Lung microvascular endothelial cell (primary cell): Measurements from ENCODE around the gene BRD7. TPM values are rescaled to one million over a fixed set of nuclear protein-coding genes. Genes with fewer than 3 reads are reported as not detected.

Experiments
- DNase-seq, 2 donors: peaks; one replicate each; pipeline versions ENCODE4 v3.0.0 to v3.0.0-alpha.2; 2010; ENCODE audit warnings: low read depth in 2 of 2
- total RNA-seq: library from RNA; depleted of rRNA; stranded (reverse); fragments of >200 nt; gene quantifications from 2 replicates; pipeline ENCODE4 v1.2.1, GENCODE V29; 2014

Gene BRD7
- total RNA-seq = 31.8 and 42.3 TPM in 2 replicates

DNA sequence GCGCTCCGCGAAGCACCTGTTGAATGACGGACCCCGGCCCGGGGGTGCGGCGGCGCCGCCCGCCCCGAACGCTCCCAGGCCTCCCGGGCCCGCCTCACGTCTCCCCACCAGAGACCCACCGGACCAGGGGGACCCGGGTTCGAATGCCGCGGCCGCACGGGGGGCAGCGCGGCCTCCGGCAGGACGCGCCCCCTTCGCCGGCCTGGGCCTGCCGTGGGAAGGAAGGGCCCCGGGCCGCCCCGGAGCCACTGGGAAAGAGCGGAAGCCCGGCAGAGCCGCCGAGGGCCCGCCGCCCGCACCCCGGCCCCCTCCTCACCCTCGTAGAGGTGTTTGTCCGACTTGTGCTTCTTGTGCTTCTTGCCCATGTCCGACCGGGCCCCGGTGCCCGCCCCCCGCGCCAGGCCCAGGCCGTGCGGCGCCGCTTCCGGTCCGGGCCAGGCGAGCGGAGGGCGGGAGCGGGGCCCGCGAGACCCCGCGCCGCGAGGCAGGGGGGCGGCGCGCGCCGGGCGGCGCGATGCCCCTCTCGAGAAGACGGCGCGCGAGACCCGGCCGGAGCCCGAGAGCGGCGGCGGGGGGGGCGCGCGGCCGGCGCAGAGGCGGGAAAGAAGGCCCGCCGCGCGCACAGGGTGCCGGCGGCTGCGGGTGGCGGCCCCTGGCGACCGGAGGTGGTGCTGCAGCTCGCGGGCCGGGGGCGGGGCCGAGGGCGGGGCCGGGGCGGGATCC lies at the start of gene BRD7:
Gene BRD7 (minus strand): TSS at position 579 of the 723 bp plus-strand sequence. CDS start 214 bp downstream, at position 365.
- peak; percentile 71 to 77 for DNase-seq

DNA sequence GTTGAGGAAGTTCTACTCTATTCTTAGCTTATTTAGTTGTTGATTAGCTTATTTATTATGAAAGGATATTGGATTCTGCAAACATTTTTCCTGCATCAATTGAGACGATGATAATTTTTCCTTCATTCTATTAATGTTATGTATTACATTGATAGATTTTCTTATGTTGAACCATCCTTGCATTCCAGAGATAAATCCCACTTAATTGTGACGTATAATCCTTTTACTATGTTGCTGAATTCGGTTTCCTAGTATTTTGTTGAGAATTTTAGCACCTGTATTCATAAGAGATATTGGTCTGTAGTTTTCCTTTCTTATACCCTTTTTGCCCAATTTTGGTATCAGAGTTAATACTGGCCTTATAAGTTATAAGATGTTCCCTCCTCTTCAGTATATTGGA lies 47.6 kb upstream of the BRD7 start:
- DNase-seq = no peak

DNA sequence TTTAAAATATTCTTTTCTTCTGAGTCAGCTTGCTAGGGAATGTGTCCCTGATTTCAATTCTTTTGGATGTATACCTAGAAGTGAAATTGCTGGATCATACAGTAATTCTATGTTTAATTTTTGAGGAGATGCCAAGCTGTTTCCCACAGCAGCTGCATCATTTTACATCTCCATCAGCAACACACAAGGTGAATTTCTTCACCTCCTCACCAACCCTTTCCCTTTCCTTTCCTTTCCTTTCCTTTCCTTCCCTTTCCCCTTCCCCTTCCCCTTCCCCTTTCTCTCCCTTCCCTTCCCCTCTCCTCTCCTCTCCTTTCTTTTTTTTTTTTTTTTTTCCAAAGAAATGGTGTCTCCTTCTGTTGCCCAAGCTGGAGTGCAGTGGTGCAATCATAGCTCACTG lies 45.4 kb upstream of the BRD7 start:
- DNase-seq = no peak

DNA sequence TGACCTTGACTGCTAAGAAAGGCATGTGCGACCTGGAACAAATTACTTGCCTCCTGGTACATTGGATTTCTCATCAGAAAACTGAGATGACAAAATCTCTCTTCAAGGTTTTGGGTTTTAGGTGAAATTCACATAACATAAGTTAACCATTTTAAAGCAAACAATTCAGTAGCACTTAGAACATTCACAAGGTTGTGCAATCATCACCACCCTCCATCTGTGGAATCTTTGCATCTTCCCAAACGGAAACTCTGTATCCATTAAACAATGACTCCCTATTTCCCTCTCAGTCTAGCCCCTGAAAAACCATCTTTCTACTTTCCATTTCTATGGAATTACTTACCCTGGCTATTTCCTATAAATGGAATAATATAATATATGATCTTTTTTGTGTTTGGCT lies 42.2 kb upstream of the BRD7 start:
- DNase-seq = no peak

DNA sequence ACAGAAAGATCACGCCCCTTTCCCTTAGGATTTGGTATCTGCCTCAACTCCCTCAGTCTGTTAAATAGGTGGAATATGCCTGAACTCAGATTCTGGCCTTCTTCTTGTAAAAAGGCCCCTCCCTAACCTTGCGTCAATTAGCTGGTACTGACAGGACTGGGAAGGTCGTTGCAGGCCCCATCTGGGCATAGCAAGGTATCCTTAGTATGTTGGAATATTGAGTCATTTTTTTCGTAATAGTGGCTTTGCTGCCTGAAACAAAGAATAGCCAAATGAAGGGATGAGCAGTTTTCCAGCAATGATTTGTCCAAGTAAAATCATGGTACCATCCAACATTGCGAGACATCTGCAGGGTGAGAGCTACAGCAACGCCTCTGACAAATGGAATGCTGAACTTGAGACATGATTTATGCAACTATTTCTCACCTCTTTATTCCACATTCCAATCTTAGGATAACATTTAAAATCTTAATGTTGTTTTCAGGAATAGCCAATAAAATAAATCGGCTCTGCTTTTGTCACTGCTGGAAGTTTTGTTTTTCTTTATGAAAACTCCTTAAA lies 39.3 kb upstream of the BRD7 start:
- no peak for DNase-seq

DNA sequence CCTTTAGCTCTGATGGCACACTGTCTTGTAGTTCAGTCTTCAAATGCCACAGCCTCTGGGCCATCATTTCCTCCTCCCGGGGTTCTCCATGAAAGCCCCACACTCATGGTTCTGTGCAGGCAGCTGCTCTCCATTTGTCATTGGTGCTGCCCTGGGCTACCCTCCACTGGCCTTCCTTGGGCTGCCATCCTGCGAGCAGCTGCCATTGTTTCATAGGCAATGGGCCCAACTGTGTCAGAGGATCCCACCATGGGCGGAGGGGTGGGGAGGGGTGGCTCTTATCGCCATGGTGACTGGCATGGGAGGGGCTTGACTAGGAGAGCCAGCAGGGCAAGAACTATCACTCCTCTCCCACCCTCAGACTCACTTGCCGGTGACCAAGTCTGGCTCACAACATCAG lies 38.6 kb upstream of the BRD7 start:
- DNase-seq = no peak

DNA sequence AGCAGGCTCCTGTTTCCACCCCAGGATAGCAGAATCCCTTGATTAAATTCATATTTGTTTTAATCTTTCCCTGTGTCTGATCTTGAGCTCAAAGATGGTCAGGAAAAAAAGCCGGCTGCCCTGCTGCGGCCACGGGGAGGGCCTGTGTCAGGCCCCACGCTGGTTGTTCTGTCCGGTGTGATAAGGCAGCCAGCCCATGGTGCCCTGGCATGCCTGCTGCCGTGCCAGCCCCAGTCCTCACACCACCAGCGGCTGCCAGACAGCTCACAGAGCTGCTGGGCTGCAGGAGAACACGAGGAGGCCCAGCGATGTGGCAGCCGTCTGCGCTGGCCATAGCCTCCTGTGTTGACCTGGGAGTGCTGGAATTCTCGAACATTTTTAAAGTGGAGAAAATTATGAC lies 34.7 kb upstream of the BRD7 start:
- DNase-seq = no peak

DNA sequence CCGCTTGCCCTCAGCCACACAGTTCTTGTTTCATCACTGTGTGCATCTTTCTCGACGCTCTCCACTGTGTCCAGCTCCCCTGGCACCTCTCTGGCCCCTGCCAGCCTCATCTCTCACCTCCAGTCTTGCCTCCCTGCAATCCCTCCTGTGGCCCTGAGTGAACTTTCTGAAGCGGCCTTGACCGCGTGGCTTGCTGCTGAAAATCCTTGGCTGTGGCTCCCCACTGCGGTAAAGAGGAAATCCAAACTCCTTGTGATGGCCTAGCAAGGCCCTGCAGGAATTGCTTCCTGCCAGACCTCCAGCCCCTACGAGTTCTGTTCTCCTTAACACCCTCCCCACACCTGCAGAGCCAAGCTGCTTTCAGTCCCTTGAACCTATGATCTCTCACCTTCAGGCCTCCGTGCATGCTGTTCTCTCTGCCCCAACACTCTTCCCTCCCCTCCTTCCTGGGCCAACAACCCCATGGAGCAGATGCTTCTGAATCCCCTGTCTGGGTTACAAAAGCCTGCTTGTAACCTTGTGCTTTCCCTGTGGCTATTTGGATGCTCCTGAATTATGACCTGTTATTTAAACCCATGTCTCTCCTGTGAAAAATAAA lies 33.6 kb upstream of the BRD7 start:
- no peak for DNase-seq

DNA sequence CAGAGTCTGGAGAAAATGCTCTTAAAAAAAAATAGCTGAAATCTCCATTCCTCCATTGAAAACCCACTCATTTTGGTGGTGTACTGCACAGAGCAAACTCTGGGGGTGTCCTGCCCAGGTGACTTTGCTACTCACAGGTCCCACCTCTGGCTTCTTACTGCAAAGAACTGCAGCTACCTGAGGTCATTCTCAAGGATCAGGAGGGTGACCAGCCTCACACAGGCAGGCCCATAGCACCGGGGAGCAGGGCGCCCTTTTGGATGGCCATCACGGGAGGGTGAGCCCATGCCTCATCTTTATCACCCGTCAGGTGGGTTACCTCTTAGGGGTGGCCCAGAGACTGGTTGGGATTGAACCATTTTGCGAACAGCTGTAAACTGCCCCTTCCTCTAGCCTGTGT lies 32.6 kb upstream of the BRD7 start:
- no peak for DNase-seq

DNA sequence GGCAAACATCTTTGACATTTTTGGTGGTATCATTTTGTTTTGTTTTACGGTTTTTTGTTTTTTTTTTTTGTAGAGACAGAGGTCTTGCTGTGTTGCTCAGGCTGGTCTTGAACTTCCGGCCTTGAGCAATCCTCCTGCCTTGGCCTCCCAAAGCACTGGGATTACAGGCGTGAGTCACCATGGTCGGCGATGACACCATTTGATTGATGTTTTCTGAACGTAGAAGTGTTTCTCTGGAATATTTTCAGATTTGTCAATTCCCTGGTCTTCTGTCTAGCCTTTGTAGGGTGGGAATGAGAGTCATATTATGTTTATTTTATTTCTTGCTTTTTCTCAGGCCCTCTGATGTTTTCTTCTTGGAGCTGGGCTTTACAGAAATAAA lies 32.2 kb upstream of the BRD7 start:
- DNase-seq = no peak

DNA sequence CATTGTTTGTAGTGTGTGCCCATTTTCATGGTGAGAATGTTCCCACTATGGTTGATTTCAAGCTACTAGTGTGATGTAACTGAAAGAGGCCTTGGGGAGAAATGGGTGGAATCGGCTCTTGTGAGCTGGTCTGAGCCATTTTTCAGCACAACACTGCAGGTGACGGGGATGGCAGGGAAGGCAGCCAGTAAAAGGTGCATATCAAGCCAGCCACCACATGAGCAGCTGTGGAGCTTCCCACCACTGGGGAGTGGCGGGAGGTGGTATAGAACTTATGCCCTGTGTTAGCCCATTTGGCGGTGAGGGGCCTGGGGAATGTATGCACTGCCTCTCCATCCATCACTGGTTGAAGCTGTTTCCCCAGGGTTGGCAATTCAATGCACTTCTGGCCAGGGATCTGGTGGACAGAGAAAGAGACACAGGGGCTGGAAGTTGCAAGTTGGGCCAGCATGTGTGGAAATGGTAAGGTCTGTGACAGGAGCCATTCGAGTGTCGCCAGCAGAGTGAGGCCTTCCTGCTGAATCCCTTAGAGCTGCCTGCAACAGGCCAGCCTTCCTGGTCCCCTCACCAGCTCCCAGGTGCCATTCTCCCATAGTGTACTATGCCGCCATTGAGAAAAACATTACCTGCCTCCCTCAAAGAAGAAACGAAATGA lies 31.7 kb upstream of the BRD7 start:
- DNase-seq = no peak

DNA sequence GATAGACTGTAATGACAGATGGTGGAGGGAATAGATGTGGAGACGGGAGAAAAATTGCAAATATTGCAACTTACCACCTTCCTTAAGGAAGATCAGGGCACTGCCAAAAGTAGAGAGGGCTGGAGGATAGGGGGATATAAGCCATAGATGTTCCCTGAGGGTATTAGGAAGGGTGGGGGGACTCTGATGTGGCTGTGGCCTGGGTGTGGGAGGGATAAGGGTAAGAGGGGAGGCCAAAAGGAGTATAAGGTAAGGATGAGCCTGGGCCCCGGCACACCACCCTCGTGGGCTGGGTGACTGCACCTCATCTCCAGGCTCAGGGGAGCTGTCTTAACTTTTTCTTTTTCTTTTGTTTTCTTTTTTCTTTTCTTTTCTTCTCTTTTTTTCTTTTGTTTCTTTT lies 30.6 kb upstream of the BRD7 start:
- no peak for DNase-seq

DNA sequence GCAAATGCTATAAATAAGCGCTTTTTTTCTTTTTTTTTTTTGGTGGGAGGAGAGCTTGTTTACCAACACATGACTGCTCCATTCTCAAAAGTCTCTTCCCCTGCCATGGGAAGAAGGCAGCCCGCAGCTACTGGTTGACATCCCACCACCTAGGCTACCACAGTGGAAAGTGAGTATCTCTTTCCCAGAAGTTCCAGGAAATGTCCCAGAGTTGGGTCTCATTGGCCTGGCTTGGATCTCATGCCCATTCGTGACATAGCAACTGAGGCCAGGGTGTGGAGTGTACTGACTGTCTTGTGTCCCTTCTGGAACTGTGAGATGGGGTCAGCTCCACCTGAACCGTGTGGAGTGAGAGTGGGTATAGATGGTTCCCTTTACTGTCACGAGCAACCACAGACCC lies 29.5 kb upstream of the BRD7 start:
- no peak for DNase-seq

DNA sequence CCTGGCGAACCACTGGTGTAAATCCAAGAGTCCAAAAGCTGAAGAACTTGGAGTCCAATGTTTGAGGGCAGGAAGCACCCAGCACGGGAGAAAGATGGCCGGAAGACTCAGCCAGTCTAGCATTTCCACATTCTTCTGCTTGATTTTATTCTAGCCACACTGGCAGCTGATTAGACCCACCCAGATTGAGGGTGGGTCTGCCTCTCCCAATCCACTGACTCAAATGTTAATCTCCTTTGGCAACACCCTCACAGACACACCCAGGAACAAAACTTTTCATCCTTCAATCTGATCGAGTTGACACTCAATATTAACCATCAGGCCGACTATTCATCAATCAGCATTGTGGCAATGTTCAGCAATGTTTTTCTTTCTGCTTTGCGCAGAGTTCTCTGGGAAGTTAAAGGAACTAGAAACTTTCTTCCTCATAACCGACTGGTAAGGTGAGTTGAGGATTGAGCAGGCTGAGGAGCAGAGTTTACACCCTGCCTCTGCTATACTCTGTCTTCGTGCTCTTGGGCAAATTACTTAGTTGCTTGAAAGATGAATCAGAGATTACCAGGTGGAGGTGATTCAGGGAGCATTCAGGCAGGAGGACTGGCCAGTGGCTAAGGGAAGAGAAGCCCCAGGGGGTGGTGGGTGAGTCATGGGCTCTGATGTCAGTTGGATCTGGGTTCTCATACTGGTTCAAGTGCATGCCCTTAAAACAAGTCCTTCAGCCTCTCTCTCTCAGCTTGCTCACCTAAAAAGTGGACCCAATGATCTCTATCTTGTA lies 28.2 kb upstream of the BRD7 start:
- DNase-seq = no peak

DNA sequence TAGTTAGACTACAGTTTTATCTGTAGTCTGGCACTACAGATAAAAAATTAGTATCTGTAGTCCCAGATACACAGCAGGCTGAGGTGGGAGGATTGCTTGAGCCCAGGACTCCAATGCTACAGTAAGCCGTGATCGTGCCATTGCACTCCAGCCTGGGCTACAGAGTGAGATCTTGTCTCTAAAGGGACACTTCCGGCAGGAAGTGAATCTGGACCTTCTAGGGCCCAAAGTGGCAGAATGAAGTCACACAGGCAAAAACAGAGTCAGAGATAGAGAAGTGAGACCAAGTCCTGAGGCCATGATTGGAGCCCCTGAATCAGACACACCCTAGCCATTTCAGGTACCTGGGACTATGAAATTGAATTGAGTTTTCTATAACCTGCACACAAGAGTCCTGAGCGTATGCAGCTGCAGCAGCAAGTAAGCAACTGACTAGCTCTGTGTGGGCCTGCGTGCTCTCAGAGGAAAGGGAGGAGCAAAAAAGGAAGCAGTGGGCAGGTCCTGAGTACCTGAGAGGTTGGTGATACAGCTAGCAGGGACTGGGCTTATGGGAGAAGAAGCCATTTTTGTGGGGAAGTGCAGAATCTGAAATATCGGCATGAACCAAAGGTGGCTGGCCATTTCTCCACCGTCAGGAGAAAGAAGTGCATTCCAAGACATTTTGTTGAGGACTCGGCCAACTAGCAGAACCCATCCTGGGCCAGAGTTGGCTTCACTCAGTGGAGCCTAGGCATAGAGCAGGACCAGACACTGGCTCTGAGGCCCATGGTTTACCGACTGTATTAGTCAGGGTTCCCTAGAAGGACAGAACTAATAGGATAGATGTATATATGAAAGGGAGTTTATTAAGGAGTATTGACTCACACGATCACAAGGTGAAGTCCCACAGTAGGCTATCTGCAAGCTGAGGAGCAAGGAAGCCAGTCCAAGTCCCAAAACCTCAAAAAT lies 27.2 kb upstream of the BRD7 start:
- DNase-seq = no peak

DNA sequence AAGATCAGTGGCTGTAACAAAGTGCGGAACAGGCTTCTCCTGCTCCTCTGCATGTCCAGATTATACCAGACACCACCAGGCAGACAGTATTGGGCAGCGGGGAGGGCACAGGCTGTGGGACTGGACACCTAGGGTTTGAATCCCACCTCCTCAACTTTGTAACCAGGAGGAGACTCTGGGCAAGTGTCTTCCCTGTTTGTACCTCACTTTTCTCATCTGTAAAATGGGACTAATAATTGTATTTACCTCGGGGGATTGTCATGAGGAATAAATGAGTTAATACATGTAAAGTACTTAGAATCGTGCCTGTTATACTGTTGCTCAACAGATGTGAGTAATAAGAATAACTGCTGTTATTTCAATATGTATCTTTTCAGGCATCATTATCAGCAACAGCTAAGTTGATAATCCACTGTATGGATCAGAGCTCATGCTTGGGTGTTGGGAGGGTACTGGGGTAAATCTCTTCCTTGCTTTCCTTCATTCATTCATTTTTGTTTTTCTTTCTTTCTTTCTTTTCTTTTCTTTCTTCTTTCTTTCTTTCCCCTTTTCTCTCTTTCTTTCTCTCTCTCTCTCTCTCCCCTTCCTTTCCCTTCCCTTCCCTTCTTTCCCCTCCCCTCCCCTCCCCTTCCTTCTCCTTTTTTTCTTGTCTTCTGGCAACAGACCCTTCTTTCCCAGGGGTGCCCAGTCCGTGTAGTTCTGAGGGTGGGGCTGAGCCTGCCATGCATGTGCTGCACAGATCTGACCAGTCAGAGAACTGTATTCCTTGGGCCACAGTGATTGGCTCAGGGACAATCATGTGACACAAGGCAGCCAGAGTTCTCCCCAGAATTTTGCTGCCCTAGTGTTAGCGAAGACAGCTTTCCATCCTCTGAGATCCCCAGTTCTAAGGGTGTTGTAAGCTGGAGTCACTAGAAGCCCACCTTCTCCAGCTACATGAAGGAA lies 25.3 kb upstream of the BRD7 start:
- no peak for DNase-seq

DNA sequence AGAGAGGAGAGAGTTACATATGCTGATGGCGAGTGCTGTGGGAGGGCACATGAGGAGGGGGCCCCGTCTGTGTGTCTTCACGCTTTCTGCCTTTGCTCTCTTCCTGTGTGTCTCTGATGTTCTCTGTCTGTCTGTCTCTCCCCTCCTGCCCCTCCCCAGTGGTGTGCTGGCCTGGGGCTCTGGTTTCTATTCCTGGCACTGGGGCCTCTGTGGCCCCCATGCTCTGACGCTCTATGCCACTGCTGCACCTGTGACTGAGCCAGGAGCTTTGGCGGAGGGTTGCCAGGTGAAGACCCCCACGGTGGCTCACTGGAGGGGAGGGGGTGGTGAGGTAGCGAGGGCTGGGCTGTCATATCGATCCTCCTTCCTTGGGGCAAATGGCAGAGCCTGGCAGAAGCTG lies 24.6 kb upstream of the BRD7 start:
- DNase-seq = no peak

DNA sequence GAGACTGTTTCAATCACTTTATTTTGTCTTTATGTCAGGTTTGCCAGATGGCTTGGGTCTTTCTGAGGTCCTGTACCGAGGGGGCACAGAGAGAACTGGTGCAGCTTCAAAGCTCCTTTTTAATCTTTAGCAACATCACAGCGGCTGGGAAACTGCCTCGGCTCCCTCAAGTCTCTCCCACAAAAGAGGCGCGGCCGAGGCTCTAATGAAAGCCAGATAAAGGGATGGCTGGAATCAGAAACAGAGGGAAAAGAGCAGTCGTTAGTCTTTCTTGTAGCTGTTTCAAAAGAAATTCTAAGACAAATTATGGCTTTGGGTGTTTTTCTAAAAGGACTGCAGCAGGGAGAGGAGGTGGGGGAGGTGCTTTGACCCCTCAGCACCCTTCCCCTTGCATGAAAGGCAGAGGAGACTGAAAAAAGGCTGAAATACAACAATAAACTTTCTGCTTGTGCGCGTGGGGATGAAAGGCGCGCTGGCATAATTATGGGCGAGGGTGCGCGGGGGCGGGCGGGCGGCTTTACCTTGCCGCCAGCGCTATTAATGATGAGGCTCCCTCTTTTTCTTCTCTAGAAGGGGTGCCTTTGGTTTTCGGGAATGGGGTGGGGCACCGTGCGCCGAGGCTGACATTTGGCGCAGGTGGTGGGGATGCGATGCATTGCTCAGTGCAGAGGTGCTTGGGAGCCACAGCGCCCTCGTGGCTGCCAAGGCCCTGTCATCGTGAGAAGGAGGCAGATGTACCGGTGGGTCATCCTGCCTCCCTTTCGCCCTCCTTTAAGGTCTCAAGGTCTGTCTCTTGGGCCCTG lies 22.3 kb upstream of the BRD7 start:
- no peak for DNase-seq

DNA sequence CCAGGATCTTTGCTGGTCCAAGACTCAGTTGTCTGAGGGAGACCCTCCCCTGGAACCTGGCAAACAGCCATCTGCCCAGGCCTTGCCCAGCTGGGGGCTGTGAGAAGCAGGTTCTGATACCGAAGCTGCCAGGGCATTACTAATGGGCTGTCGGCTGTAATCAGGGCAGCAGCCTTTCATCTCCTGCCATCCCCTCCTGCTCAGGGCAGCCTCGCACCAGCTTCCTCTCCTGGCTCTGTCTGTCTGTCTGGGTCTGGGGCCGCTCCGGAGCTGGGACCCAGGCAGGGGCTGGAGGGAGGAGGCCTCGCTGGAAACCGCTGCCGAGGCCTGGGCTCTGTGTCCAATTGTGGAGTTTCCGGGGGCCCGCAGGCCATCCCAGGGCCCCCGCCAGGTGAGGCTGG lies 21.6 kb upstream of the BRD7 start:
- no peak for DNase-seq
